Measurements from ENCODE around the gene ABCB6. TPM values are rescaled to one million over a fixed set of nuclear protein-coding genes. Genes with fewer than 3 reads are reported as not detected.
A peak's percentile ranks its signal among the peaks of the same experiment; 100 is the strongest.

Gene ABCB6
- total RNA-seq, 4 donors from 2014 or later = 17.4 to 27.3 (median 19.6) TPM

- peak within 1 kb of the TSS; percentile 95 to 100 (median 96) for H3K27ac ChIP-seq (replicated peaks in 1 of 4)
- H3K4me3 ChIP-seq = peak within 1 kb of the TSS; percentile 95 to 100 (median 96)
- intact Hi-C loops (cut with DNase I) = loop anchor here (10.0 kb wide), 1 partner anchor 208 kb away; the partner anchor contains the start of gene DNPEP
- H3K4me1 ChIP-seq = peaks cover 25 to 59% (median 46%) of the 10 kb centered on the region in 4 donors
- H3K27me3 ChIP-seq = no peaks in the 10 kb centered on the region
- TF ChIP-seq CTCF (IDR thresholded peaks at IDR 0.05) (no peak), POLR2A (IDR thresholded peaks at IDR 0.05; ENCODE audit: low read depth) (peak; percentile 93), EP300 (IDR thresholded peaks at IDR 0.05) (no peak), POLR2AphosphoS5 (IDR thresholded peaks at IDR 0.05) (peak; percentile 96 to 98)
- peak; percentile 94 for DNase-seq (ENCODE audit: extremely low spot score)
- WGBS = 0% methylated on average over 10 of the region's 69 CpGs
- H3K9me3 ChIP-seq = no peaks in the 10 kb centered on the region
- H3K36me3 ChIP-seq = peaks cover 44 to 61% (median 60%) of the 10 kb centered on the region in 4 donors
These were observed 41.8 kb downstream of the ABCB6 start, which contains the start of gene CNPPD1 for GRCh38 chr2:219176818-219177551. CNPPD1 (minus strand) TSS chr2:219176925; CDS start chr2:219176828, 97 bp downstream.

GRCh38 chr2:219175928-219176817, 42.6 kb downstream of the ABCB6 start:
- intact Hi-C loops (cut with DNase I) = loop anchor here (10.0 kb wide), 1 partner anchor 209 kb away; the partner anchor contains the start of gene DNPEP
- Histone ChIP-seq H3K27ac (replicated peaks in 1 of 4) (peak overlapping the region; percentile 95 to 100 (median 96)), H3K36me3 (peaks cover 36 to 57% (median 53%) of the 10 kb centered on the region in 4 donors), H3K27me3 (no peaks in the 10 kb centered on the region), H3K4me3 (peak overlapping the region; percentile 95 to 100 (median 96)), H3K4me1 (peaks cover 28 to 64% (median 54%) of the 10 kb centered on the region in 4 donors), H3K9me3 (no peaks in the 10 kb centered on the region)
- 12% methylated on average over 8 of the region's 45 CpGs for WGBS
- TF ChIP-seq EP300 (IDR thresholded peaks at IDR 0.05) = no peak
- TF ChIP-seq POLR2A (IDR thresholded peaks at IDR 0.05; ENCODE audit: low read depth) = no peak
- TF ChIP-seq POLR2AphosphoS5 (IDR thresholded peaks at IDR 0.05) = peak in 1 of 2 donors; percentile 10
- TF ChIP-seq CTCF (IDR thresholded peaks at IDR 0.05) = peak in 2 of 3 experiments; percentile 10 to 13
- DNase-seq (ENCODE audit: extremely low spot score) = peak; percentile 91

GRCh38 chr2:219175486-219175885, 43.3 kb downstream of the ABCB6 start:
- Histone ChIP-seq H3K27ac (replicated peaks in 1 of 4) (peak overlapping the region in 3 of 4 donors; percentile 95 to 100 (median 98)), H3K36me3 (peaks cover 29 to 50% (median 47%) of the 10 kb centered on the region in 4 donors), H3K27me3 (no peaks in the 10 kb centered on the region), H3K9me3 (no peaks in the 10 kb centered on the region), H3K4me1 (peaks cover 35 to 67% (median 59%) of the 10 kb centered on the region in 4 donors), H3K4me3 (peak overlapping the region; percentile 95 to 100 (median 96))
- 83% methylated on average over 7 of the region's 7 CpGs for WGBS
- DNase-seq (ENCODE audit: extremely low spot score) = peak; percentile 66
- TF ChIP-seq POLR2A (IDR thresholded peaks at IDR 0.05; ENCODE audit: low read depth) (no peak), POLR2AphosphoS5 (IDR thresholded peaks at IDR 0.05) (no peak)
- intact Hi-C loops (cut with DNase I) = loop anchor here (10.0 kb wide), 1 partner anchor 209 kb away; the partner anchor contains the start of gene DNPEP

GRCh38 chr2:219174801-219175200, 44.0 kb downstream of the ABCB6 start:
- WGBS = 74% methylated on average over 6 of the region's 7 CpGs
- peaks cover 36 to 71% (median 57%) of the 10 kb centered on the region in 4 donors for H3K4me1 ChIP-seq
- TF ChIP-seq CTCF (IDR thresholded peaks at IDR 0.05) (no peak), EP300 (IDR thresholded peaks at IDR 0.05) (no peak), POLR2A (IDR thresholded peaks at IDR 0.05; ENCODE audit: low read depth) (no peak), POLR2AphosphoS5 (IDR thresholded peaks at IDR 0.05) (no peak)
- H3K9me3 ChIP-seq = no peaks in the 10 kb centered on the region
- peak; percentile 26 for DNase-seq (ENCODE audit: extremely low spot score)
- H3K27ac ChIP-seq (replicated peaks in 1 of 4) = no peak overlapping the region
- no peak overlapping the region for H3K4me3 ChIP-seq
- H3K27me3 ChIP-seq = no peaks in the 10 kb centered on the region
- H3K36me3 ChIP-seq = peaks cover 22 to 43% (median 40%) of the 10 kb centered on the region in 4 donors
- intact Hi-C loops (cut with DNase I) = loop anchor here (10.0 kb wide), 1 partner anchor 210 kb away; the partner anchor contains the start of gene DNPEP

All from esophagus muscularis mucosa (tissue), 4 donors.